Ecto neural progenitor cell (in vitro differentiated cells): ENCODE results near the gene FLCN.
"Not testable (repeated sequence)": the region's sequence is repeated elsewhere in the genome, so short reads cannot be mapped to it uniquely, and the experiment has no call there.

ENCODE experiments used
- DNase-seq: peaks from one replicate; pipeline ENCODE4 v3.0.0-alpha.2; 2018; ENCODE audit warnings: low spot score

FLCN gene

GRCh38 chr17:17184985-17185757, 51.8 kb downstream of the FLCN start:
- not testable (repeated sequence) for DNase-seq

- DNase-seq: no peak
Measured at GRCh38 chr17:17183744-17184143, 53.2 kb downstream of the FLCN start.

GRCh38 chr17:17182598-17183136, 54.3 kb downstream of the FLCN start:
- DNase-seq: no peak

GRCh38 chr17:17181666-17182597, 55.0 kb downstream of the FLCN start:
- DNase-seq: no peak

- DNase-seq: no peak
Measured at GRCh38 chr17:17180741-17181525, 56.0 kb downstream of the FLCN start.

GRCh38 chr17:17180141-17180603, 56.8 kb downstream of the FLCN start:
- no peak for DNase-seq

GRCh38 chr17:17179371-17179827, 57.6 kb downstream of the FLCN start:
- no peak for DNase-seq

GRCh38 chr17:17177176-17177575, 59.8 kb downstream of the FLCN start:
- DNase-seq: no peak

GRCh38 chr17:17176341-17176740, 60.6 kb downstream of the FLCN start:
- DNase-seq: no peak

- DNase-seq: no peak
Measured at GRCh38 chr17:17175917-17176316, 61.1 kb downstream of the FLCN start.

- no peak for DNase-seq
Measured at GRCh38 chr17:17175340-17175739, 61.6 kb downstream of the FLCN start.

GRCh38 chr17:17173921-17174320, 63.0 kb downstream of the FLCN start:
- no peak for DNase-seq

GRCh38 chr17:17172990-17173389, 64.0 kb downstream of the FLCN start:
- DNase-seq: no peak

GRCh38 chr17:17172001-17172939, 64.7 kb downstream of the FLCN start:
- DNase-seq: no peak

GRCh38 chr17:17171186-17171585, 65.8 kb downstream of the FLCN start:
- DNase-seq: no peak

GRCh38 chr17:17170346-17170985, 66.5 kb downstream of the FLCN start:
- DNase-seq: no peak

GRCh38 chr17:17169396-17169795, 67.6 kb downstream of the FLCN start:
- no peak for DNase-seq

GRCh38 chr17:17168401-17168800, 68.6 kb downstream of the FLCN start:
- no peak for DNase-seq

- no peak for DNase-seq
Measured at GRCh38 chr17:17167986-17168385, 69.0 kb downstream of the FLCN start.

GRCh38 chr17:17167356-17167755, 69.6 kb downstream of the FLCN start:
- no peak for DNase-seq
